CD4-positive, alpha-beta T cell treated with Interleukin-10 for 1 hour (primary cell): Measurements from ENCODE around the gene ADAMTS18.
"Not testable (repeated sequence)": the region's sequence is repeated elsewhere in the genome, so short reads cannot be mapped to it uniquely, and the experiment has no call there.

Experiments used
- DNase-seq: peaks from one replicate; pipeline ENCODE4 v3.0.0-alpha.2; 2020

ADAMTS18 gene

DNA sequence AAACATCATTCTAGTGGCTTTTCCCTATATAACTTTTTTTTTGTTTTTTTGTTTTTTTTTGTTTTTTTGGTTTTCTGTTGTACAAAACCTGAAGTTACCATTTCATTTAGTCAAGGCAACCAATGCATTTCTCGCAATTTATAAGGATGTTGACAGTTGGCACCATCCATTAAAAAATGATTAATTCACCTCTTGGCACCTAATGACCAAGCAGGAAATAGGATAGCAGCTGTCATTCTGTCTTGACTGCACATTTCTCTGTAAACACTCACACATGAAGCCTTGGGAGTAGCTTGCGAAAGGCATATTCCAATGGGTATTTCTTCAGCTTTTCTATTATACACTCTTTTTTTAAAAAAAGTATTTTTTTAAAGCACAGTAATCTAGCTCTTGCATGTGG lies 158.2 kb downstream of the ADAMTS18 start:
- no peak for DNase-seq

DNA sequence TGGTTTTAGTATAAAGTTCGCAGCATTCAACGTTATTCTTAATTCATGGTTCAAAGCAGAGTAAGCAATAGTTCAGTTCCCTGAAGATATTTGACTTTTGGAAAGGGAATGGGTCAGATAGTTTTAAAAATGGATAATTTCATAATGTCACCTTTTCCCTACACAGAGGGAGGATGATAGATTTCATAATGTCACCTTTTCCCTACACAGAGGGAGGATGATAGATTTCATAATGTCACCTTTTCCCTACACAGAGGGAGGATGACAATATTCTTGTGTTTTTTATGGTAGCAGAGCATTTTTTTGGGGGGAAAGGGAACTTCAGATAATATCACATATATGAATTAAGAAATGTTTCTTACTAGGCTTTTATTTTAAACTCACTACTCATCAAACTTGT lies 159.5 kb downstream of the ADAMTS18 start:
- not testable (repeated sequence) for DNase-seq

DNA sequence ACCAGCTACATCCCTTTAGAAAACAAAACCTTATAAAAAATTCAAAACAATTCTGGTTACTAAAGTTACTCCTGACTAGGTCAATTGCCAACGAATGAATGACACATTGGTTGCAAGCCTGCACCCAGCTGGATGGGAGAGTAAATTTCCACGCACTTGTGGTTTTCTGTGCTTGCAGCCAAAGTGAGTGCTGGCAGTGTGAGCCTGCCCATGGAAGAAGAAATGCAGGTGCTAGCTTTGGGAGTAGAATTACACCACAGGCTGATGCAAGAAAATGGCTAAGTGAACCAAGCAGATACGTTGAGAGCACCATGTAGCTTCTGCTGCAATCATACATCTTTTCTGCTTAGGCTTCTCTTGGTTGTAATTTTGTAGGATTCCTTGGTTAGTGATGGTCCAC lies 161.0 kb downstream of the ADAMTS18 start:
- no peak for DNase-seq

DNA sequence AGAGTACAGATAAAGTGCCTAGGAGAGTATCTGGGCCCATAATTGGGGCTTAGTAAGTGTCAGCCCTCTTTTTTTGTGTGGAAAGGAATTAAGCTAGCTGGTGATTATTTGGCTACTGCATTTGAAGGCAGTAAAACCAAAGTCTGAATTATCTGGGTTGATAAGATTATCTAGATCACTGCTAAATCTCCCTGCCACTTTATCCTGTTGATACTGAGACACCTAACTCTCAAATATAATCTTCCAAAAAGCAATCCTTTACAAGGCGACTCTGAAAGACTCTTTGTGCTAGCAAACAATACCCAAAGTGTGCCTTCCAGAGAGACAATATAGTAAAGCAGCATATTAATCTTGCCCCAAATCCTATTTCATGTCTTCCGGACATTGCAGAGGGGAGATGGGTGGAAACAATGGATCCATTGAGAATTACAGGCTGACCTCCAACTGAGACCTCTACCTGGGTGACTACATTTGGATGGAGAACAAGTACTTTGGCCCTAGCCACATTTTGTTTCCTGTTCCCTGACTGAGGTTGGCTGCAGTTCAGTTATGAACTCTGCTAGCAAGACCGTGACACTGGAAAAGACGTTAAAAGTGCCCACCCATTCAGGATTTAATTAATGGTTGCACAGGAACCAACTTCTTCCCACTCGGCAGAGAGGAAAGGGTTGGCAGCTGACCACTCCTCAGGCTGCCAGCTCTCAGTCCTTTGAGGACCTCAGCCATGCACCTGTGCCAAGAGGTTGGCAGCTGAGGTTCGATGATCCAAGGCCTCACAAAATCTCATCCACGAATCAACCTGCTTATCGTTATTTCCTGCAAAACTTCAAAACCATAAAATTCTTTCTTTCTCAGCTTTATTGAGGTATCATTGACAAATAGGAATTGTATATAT lies 163.1 kb downstream of the ADAMTS18 start:
- no peak for DNase-seq

DNA sequence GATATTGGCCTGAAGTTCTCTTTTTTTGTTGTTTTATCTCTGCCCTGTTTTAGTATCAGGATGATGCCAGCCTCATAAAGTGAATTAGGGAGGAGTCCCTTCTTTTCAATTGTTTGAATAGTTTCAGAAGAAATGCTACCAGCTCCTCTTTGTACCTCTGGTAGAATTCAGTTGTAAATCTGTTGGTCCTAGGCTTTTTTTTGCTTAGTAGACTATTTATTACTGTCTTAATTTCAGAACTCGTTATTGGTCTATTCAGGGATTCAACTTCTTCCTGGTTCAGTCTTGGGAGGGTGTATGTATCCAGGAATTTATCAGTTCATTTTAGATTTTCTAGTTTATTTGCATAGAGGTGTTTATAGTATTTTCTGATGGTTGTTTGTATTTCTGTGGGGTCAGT lies 168.6 kb downstream of the ADAMTS18 start:
- DNase-seq: not testable (repeated sequence)

DNA sequence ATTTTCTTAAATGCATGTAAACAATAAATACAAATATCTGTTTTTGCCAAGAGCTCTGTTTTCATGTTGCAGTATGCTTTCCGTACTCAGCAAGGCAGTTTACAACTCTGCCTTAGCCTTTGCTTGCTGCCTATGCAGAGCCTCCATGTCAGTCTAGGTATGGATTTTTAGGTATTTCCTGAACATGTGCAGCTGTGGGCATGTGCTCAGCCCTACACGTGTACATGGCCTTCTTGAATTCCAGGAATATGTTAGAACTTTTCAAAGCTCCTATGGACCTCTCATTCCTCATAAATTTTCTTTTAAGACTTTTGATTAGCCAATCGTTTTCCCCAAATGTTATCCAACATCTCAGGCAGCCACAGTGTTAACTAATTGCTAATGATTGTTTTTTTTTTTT lies 171.9 kb downstream of the ADAMTS18 start:
- DNase-seq: no peak

DNA sequence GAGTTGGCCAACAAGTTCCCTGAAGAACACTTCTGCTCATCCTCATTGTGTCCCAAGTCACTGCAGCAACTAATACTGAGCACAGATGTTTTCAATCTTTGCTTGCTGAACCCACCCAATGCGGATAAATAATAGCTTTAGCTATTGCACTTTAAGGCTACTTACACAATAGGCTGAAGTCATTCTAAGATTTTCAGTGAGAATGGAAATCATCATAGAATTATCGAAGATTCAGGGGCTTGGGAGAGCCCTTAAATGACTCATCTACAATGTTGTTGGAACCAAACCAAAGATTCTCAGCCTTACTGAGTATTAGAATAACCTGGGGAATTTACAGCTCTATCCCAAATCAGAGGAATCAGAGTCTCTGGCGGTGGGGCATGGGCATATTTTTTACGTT lies 184.4 kb downstream of the ADAMTS18 start:
- no peak for DNase-seq

DNA sequence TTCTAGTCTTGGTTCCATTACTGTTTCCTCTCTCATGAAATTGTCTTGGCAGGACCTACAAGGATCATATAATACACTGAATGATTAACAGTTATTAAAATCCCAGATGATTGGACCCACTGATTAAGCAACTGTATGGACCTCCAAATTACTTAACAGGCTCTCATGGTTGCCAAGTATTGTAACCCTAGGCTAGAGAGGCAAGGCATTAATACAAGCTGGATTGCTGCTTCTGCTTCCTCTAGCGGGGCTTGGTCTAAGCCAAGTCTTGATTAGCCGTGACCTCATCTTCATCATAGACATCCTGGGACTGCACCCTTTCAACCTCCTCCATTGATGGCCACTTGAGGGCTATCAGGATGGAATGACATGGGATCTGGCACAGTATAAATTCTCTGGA lies 188.7 kb downstream of the ADAMTS18 start:
- DNase-seq: no peak

DNA sequence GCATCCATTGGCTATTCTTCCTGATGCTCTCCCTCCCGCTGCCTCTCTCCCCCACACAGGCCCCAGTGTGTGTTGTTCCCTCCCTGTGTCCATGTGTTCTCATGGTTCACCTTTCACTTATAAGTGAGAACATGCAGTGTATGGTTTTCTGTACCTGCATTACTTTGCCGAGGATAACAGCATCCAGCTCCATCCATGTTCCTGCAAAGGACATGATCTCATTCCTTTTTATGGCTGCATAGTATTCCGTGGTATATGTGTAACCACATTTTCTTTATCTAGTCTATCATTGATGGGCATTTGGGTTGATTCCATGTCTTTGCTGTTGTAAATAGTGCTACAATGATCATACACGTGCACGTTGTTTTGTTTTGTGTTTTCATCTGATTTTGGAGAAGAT lies 192.4 kb downstream of the ADAMTS18 start:
- not testable (repeated sequence) for DNase-seq

DNA sequence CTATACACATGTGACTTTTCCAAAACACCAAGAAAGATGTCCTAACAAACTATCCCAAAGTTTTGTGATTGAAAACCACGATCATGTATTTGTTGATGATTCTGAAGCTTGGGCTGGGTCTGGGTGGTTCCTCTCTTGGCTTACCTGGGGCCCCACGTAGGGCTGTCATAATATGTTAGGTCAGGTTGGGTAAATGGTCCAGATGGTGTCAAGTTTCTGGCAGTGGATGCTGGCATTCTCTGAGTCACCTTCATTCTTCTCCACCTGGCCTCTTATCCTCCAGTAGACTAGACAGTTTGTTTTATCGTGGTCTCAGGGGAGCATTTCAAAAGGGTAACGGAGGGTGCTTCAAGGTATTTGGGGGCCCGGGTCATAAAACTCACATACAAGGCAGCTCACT lies 196.2 kb downstream of the ADAMTS18 start:
- DNase-seq: no peak

DNA sequence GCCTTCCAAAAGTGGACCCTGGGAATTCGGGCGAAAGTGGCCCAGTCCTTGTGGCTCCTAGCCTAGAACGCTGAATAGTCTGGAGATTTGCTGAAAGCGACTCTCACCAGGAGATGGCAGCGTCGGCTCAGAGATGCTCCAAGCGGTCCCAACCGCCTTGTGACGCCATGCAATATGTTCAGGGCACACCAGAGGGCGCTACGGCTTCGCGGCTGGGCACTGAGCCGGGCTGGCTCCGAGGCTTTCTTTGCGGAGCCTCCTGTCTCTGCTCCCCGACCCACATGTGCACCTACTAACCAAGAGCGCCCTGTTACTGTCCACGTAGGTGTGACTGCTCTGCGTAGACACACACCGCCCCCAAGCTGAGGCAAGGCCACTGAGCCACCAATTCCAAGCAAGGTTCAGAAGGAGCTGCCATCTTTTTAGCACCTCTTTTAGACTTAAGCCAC lies 198.7 kb downstream of the ADAMTS18 start:
- DNase-seq: peak; percentile 88

DNA sequence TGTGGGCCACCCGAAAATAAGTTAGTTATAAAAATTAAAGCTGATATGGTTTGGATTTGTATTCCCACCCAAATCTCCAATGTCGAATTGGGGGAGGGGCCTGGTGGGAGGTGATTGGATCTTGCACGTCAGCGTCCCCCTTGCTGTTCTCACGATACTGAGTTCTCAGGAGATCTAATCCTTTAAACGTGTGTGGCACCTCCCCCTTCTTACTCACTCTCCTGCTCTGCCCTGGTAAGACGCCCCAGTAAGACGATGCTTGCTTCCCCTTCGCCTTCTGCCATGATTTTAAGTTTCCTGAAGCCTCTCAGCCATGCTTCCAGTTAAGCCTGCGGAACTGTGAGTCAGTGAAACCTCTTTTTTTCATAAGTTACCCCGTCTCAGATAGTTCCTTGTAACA lies 200.2 kb downstream of the ADAMTS18 start:
- DNase-seq: no peak

DNA sequence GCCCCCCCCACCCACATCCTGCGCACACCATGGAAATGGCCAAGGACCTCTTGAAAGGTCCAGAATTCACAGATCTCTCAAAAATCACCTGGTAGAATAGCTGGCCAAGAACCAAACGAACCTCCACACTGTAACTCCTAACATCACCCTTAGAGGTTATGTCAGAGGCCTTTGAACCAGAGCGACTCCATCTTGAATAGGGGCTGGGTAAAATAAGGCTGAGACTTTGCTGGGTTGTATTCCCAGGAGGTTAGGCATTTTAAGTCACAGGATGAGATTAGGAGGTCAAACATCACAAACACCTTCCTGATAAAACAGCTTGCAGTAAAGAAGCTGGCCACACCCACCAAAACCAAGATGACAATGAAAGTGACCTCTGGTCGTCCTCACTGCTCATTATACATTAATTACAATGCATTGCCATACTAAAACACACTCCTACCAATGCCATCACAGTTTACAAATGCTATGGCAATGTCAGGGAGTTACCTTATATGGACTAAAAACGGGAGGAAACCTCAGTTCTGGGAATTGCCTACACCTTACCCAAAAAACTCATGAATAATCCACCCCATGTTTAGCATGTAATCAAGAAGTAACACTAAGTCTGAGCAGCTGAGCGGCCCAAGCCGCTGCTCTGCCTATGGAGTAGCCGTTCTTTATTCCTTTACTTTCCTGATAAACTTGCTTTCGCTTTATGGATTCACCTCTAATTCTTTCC lies 200.9 kb downstream of the ADAMTS18 start:
- DNase-seq: no peak
